Karpas-422 (cell line): ENCODE data around the gene LLCFC1. TPM values are rescaled to one million over a fixed set of nuclear protein-coding genes. Genes with fewer than 3 reads are reported as not detected.

Experiments used
- DNase-seq: peaks from one replicate; pipeline ENCODE4 v3.0.0-alpha.2; 2015
- H2AFZ ChIP-seq: fragments of 200-600 bp; sonication (generic); 2 replicates; pipeline ENCODE4 v1.6.1; 2014; ENCODE audit warnings: antibody characterized with exemption, low read length, mixed read lengths
- H3K27ac ChIP-seq: fragments of 200-600 bp; sonication (generic); 2 replicates; pipeline ENCODE4 v1.5.1; 2014; ENCODE audit warnings: mild to moderate bottlenecking, low read length, moderate library complexity
- H3K27me3 ChIP-seq: fragments of 200-600 bp; sonication (generic); 2 replicates; pipeline ENCODE4 v1.6.1; 2014; ENCODE audit warnings: low read length, mixed read lengths
- H3K36me3 ChIP-seq: fragments of 200-600 bp; sonication (generic); 2 replicates; pipeline ENCODE4 v1.6.1; 2014; ENCODE audit warnings: low read length, mixed read lengths; ENCODE audit not compliant: insufficient read depth
- H3K4me1 ChIP-seq: fragments of 200-600 bp; sonication (generic); 2 replicates; pipeline ENCODE4 v1.6.1; 2014; ENCODE audit warnings: mild to moderate bottlenecking, low read length, mixed read lengths
- H3K4me2 ChIP-seq: fragments of 200-600 bp; sonication (generic); 2 replicates; pipeline ENCODE4 v1.6.1; 2014; ENCODE audit warnings: low read length, low read depth, mild to moderate bottlenecking; ENCODE audit not compliant: poor library complexity, severe bottlenecking
- H3K4me3 ChIP-seq: fragments of 200-600 bp; sonication (generic); 2 replicates; pipeline ENCODE4 v1.5.1; 2014; ENCODE audit warnings: mild to moderate bottlenecking, antibody characterized with exemption, low read length, mixed read lengths
- H3K79me2 ChIP-seq: fragments of 200-600 bp; sonication (generic); 2 replicates; pipeline ENCODE4 v1.6.1; 2014; ENCODE audit warnings: mild to moderate bottlenecking, low read length, mixed read lengths
- H3K9ac ChIP-seq: fragments of 200-600 bp; sonication (generic); 2 replicates; pipeline ENCODE4 v1.6.0; 2014; ENCODE audit warnings: low read length
- H3K9me2 ChIP-seq: fragments of 200-600 bp; sonication (generic), shearing (Covaris generic); replicated peaks from 2 replicates; pipeline ENCODE4 v1.6.0; 2014; ENCODE audit warnings: mild to moderate bottlenecking, low read length, moderate library complexity; ENCODE audit not compliant: insufficient read depth
- H3K9me3 ChIP-seq: fragments of 300-700, 200-600 bp; sonication (generic); 2 replicates; pipeline ENCODE4 v1.6.1; 2014; ENCODE audit warnings: low read length, mixed read lengths
- H4K20me1 ChIP-seq: fragments of 200-600 bp; sonication (generic); 2 replicates; pipeline ENCODE4 v1.6.1; 2014; ENCODE audit warnings: mild to moderate bottlenecking, antibody characterized with exemption, low read length, low read depth; ENCODE audit not compliant: insufficient read depth
- total RNA-seq: library from RNA; depleted of rRNA; stranded (reverse); fragments of >200 nt; shearing (Covaris generic); gene quantifications from 2 replicates; pipeline ENCODE4 v1.2.3, GENCODE V29; 2014; ENCODE audit warnings: low replicate concordance

Gene LLCFC1
- total RNA-seq, 1 experiment from 2014 or later, result not detected

GRCh38 chr7:142896151-142896550 lies 43.1 kb upstream of the LLCFC1 start:
- H3K27me3 ChIP-seq, result no peaks in the 10 kb centered on the region
- no peaks in the 10 kb centered on the region for H4K20me1 ChIP-seq
- no peak overlapping the region for H3K4me2 ChIP-seq
- no peak overlapping the region for H3K27ac ChIP-seq
- H3K9me2 ChIP-seq, result no peaks in the 10 kb centered on the region
- no peak overlapping the region for H3K4me3 ChIP-seq
- H3K36me3 ChIP-seq, result no peaks in the 10 kb centered on the region
- no peaks in the 10 kb centered on the region for H3K79me2 ChIP-seq
- no peaks in the 10 kb centered on the region for H3K9me3 ChIP-seq
- no peak overlapping the region for H3K9ac ChIP-seq
- DNase-seq, result no peak
- H3K4me1 ChIP-seq, result no peaks in the 10 kb centered on the region
- no peak overlapping the region for H2AFZ ChIP-seq

GRCh38 chr7:142896741-142897379 lies 42.4 kb upstream of the LLCFC1 start:
- no peak overlapping the region for H3K9ac ChIP-seq
- H3K27ac ChIP-seq, result no peak overlapping the region
- no peaks in the 10 kb centered on the region for H3K4me1 ChIP-seq
- H3K9me3 ChIP-seq, result no peaks in the 10 kb centered on the region
- H3K4me3 ChIP-seq, result no peak overlapping the region
- no peaks in the 10 kb centered on the region for H3K36me3 ChIP-seq
- no peak for DNase-seq
- no peak overlapping the region for H2AFZ ChIP-seq
- H3K9me2 ChIP-seq, result no peaks in the 10 kb centered on the region
- no peaks in the 10 kb centered on the region for H3K27me3 ChIP-seq
- no peak overlapping the region for H3K4me2 ChIP-seq
- H3K79me2 ChIP-seq, result no peaks in the 10 kb centered on the region
- no peaks in the 10 kb centered on the region for H4K20me1 ChIP-seq

GRCh38 chr7:142897691-142898090 lies 41.6 kb upstream of the LLCFC1 start:
- no peak overlapping the region for H3K27ac ChIP-seq
- H2AFZ ChIP-seq, result no peak overlapping the region
- H3K9me2 ChIP-seq, result no peaks in the 10 kb centered on the region
- no peaks in the 10 kb centered on the region for H3K36me3 ChIP-seq
- no peaks in the 10 kb centered on the region for H3K4me1 ChIP-seq
- DNase-seq, result no peak
- no peak overlapping the region for H3K9ac ChIP-seq
- no peak overlapping the region for H3K4me3 ChIP-seq
- no peaks in the 10 kb centered on the region for H4K20me1 ChIP-seq
- H3K79me2 ChIP-seq, result no peaks in the 10 kb centered on the region
- H3K4me2 ChIP-seq, result no peak overlapping the region
- H3K27me3 ChIP-seq, result no peaks in the 10 kb centered on the region
- no peaks in the 10 kb centered on the region for H3K9me3 ChIP-seq

GRCh38 chr7:142898377-142899170 lies 40.7 kb upstream of the LLCFC1 start:
- Histone ChIP-seq H2AFZ (no peak overlapping the region), H3K27ac (no peak overlapping the region), H3K27me3 (no peaks in the 10 kb centered on the region), H3K9me3 (no peaks in the 10 kb centered on the region), H3K4me1 (no peaks in the 10 kb centered on the region), H3K4me3 (no peak overlapping the region), H3K9ac (no peak overlapping the region), H3K9me2 (no peaks in the 10 kb centered on the region), H3K79me2 (no peaks in the 10 kb centered on the region), H4K20me1 (no peaks in the 10 kb centered on the region), H3K36me3 (no peaks in the 10 kb centered on the region), H3K4me2 (no peak overlapping the region)
- DNase-seq, result no peak

- Histone ChIP-seq H3K79me2 (no peaks in the 10 kb centered on the region), H3K9ac (no peak overlapping the region)
Measured at GRCh38 chr7:142899661-142900060, 39.6 kb upstream of the LLCFC1 start.

GRCh38 chr7:142901426-142902259 lies 37.6 kb upstream of the LLCFC1 start:
- no peaks in the 10 kb centered on the region for H3K4me1 ChIP-seq

More at GRCh38 chr7:142899661-142900060, 39.6 kb upstream of the LLCFC1 start:
- H3K27me3 ChIP-seq, result no peaks in the 10 kb centered on the region; the same call in 1 of the 2 replicates
- H3K9me3 ChIP-seq, result no peaks in the 10 kb centered on the region
- H3K36me3 ChIP-seq, result no peaks in the 10 kb centered on the region
- no peak overlapping the region for H3K4me2 ChIP-seq
- no peak overlapping the region for H2AFZ ChIP-seq
- H3K9me2 ChIP-seq, result no peaks in the 10 kb centered on the region
- H3K4me1 ChIP-seq, result no peaks in the 10 kb centered on the region
- H3K4me3 ChIP-seq, result no peak overlapping the region
- no peak for DNase-seq
- H3K27ac ChIP-seq, result no peak overlapping the region
- H4K20me1 ChIP-seq, result no peaks in the 10 kb centered on the region

GRCh38 chr7:142904128-142904527 lies 35.2 kb upstream of the LLCFC1 start:
- H2AFZ ChIP-seq, result no peak overlapping the region

More at GRCh38 chr7:142901426-142902259, 37.6 kb upstream of the LLCFC1 start:
- H3K79me2 ChIP-seq, result no peaks in the 10 kb centered on the region
- no peak overlapping the region for H3K4me2 ChIP-seq
- no peak for DNase-seq
- no peak overlapping the region for H3K27ac ChIP-seq
- H2AFZ ChIP-seq, result no peak overlapping the region
- no peaks in the 10 kb centered on the region; the same call in 1 of the 2 replicates for H3K27me3 ChIP-seq
- no peaks in the 10 kb centered on the region for H3K9me2 ChIP-seq
- H3K9me3 ChIP-seq, result no peaks in the 10 kb centered on the region
- H4K20me1 ChIP-seq, result no peaks in the 10 kb centered on the region
- H3K36me3 ChIP-seq, result no peaks in the 10 kb centered on the region
- H3K9ac ChIP-seq, result no peak overlapping the region
- no peak overlapping the region for H3K4me3 ChIP-seq

GRCh38 chr7:142905759-142906158 lies 33.5 kb upstream of the LLCFC1 start:
- H3K4me1 ChIP-seq, result no peaks in the 10 kb centered on the region
- no peaks in the 10 kb centered on the region for H3K9me2 ChIP-seq
- H3K79me2 ChIP-seq, result no peaks in the 10 kb centered on the region
- no peaks in the 10 kb centered on the region for H3K36me3 ChIP-seq
- no peaks in the 10 kb centered on the region; the same call in 1 of the 2 replicates for H3K27me3 ChIP-seq
- no peaks in the 10 kb centered on the region for H4K20me1 ChIP-seq
- no peak for DNase-seq
- no peak overlapping the region for H3K4me2 ChIP-seq
- no peak overlapping the region for H3K4me3 ChIP-seq
- no peak overlapping the region for H3K9ac ChIP-seq
- H3K9me3 ChIP-seq, result no peaks in the 10 kb centered on the region
- H2AFZ ChIP-seq, result no peak overlapping the region
- H3K27ac ChIP-seq, result no peak overlapping the region

More at GRCh38 chr7:142904128-142904527, 35.2 kb upstream of the LLCFC1 start:
- no peaks in the 10 kb centered on the region for H3K4me1 ChIP-seq
- H4K20me1 ChIP-seq, result no peaks in the 10 kb centered on the region
- H3K27ac ChIP-seq, result no peak overlapping the region
- no peaks in the 10 kb centered on the region for H3K9me2 ChIP-seq
- H3K36me3 ChIP-seq, result no peaks in the 10 kb centered on the region
- H3K4me2 ChIP-seq, result no peak overlapping the region
- H3K9ac ChIP-seq, result no peak overlapping the region
- no peaks in the 10 kb centered on the region for H3K9me3 ChIP-seq
- no peaks in the 10 kb centered on the region; the same call in 1 of the 2 replicates for H3K27me3 ChIP-seq
- H3K4me3 ChIP-seq, result no peak overlapping the region
- no peaks in the 10 kb centered on the region for H3K79me2 ChIP-seq
- DNase-seq, result no peak
